Osteoblast (primary cell): ENCODE measurements around the gene QRSL1. TPM values are rescaled to one million over a fixed set of nuclear protein-coding genes. Genes with fewer than 3 reads are reported as not detected.
A peak's percentile ranks its signal among the peaks of the same experiment; 100 is the strongest.

Experiments
- DNase-seq: peaks from one replicate; pipeline ENCODE4 v3.0.0; 2011; ENCODE audit warnings: low spot score, mixed read lengths; ENCODE audit not compliant: insufficient read length; ENCODE audit errors: missing footprints
- H2AFZ ChIP-seq: 2 replicates; pipeline ENCODE4 v1.6.0; 2011; ENCODE audit warnings: mild to moderate bottlenecking, low read length
- H3K27ac ChIP-seq: 2 replicates; pipeline ENCODE4 v1.5.1; 2011; ENCODE audit warnings: mild to moderate bottlenecking, low read depth, low read length, moderate library complexity
- H3K27me3 ChIP-seq: 2 replicates; pipeline ENCODE4 v1.6.0; 2012; ENCODE audit warnings: mild to moderate bottlenecking, control low read depth, inconsistent platforms, low read length, moderate library complexity; ENCODE audit not compliant: insufficient read depth
- H3K36me3 ChIP-seq: 2 replicates; pipeline ENCODE4 v1.5.1; 2011; ENCODE audit warnings: mild to moderate bottlenecking, low read length, control low read depth, moderate library complexity; ENCODE audit not compliant: insufficient read depth
- H3K4me1 ChIP-seq: 2 replicates; pipeline ENCODE4 v1.5.1; 2011; ENCODE audit warnings: mild to moderate bottlenecking, low read length, control low read depth, moderate library complexity; ENCODE audit not compliant: insufficient read depth
- H3K4me2 ChIP-seq: 2 replicates; pipeline ENCODE4 v1.6.0; 2011; ENCODE audit warnings: mild to moderate bottlenecking, low read length; ENCODE audit not compliant: insufficient read depth
- H3K4me3 ChIP-seq: fragments of 200-600 bp; sonication (generic); 3 replicates; pipeline ENCODE4 v1.5.1; 2012; ENCODE audit warnings: mild to moderate bottlenecking, low read length, inconsistent platforms; ENCODE audit not compliant: insufficient read depth
- H3K79me2 ChIP-seq: 2 replicates; pipeline ENCODE4 v1.6.0; 2012; ENCODE audit warnings: mild to moderate bottlenecking, low read length, control low read depth, inconsistent platforms; ENCODE audit not compliant: insufficient read depth
- H3K9me3 ChIP-seq: 2 replicates; pipeline ENCODE4 v1.5.1; 2011; ENCODE audit warnings: low read depth, low read length, control low read depth
- H4K20me1 ChIP-seq: 2 replicates; pipeline ENCODE4 v1.6.0; 2012; ENCODE audit warnings: mild to moderate bottlenecking, low read length, control low read depth; ENCODE audit not compliant: insufficient read depth
- CTCF ChIP-seq: IDR thresholded peaks from 2 replicates; pipeline ENCODE4 v1.5.1; 2011; ENCODE audit warnings: mild to moderate bottlenecking, low read depth, low read length, moderate library complexity; ENCODE audit errors: extremely low read depth
- total RNA-seq: library from RNA; depleted of rRNA; stranded (reverse); fragments of >200 nt; gene quantifications from 2 replicates; pipeline ENCODE4 v1.2.3, GENCODE V29; 2012

Gene QRSL1
- total RNA-seq, 1 donor = 12.7 TPM

GRCh38 chr6:106609699-106610098, 19.7 kb upstream of the QRSL1 start:
- no peaks in the 10 kb centered on the region for H3K9me3 ChIP-seq
- H4K20me1 ChIP-seq = peaks cover 3% of the 10 kb centered on the region
- H3K4me3 ChIP-seq = no peak overlapping the region
- no peak overlapping the region for H3K4me2 ChIP-seq
- no peaks in the 10 kb centered on the region for H3K79me2 ChIP-seq
- no peaks in the 10 kb centered on the region for H3K36me3 ChIP-seq
- no peak overlapping the region for H2AFZ ChIP-seq
- no peak for DNase-seq
- no peaks in the 10 kb centered on the region for H3K4me1 ChIP-seq
- TF ChIP-seq CTCF = peak; percentile 40
- H3K27ac ChIP-seq = no peak overlapping the region
- no peaks in the 10 kb centered on the region for H3K27me3 ChIP-seq

GRCh38 chr6:106611030-106611429, 18.3 kb upstream of the QRSL1 start:
- TF ChIP-seq CTCF = no peak

GRCh38 chr6:106612671-106613416, 16.5 kb upstream of the QRSL1 start:
- no peaks in the 10 kb centered on the region for H3K27me3 ChIP-seq
- TF ChIP-seq CTCF = no peak
- H3K27ac ChIP-seq = no peak overlapping the region
- no peaks in the 10 kb centered on the region for H3K36me3 ChIP-seq
- no peak overlapping the region for H3K4me3 ChIP-seq
- H4K20me1 ChIP-seq = no peaks in the 10 kb centered on the region
- H3K9me3 ChIP-seq = no peaks in the 10 kb centered on the region
- no peak for DNase-seq
- no peak overlapping the region for H3K4me2 ChIP-seq
- no peaks in the 10 kb centered on the region for H3K79me2 ChIP-seq
- H2AFZ ChIP-seq = no peak overlapping the region
- no peaks in the 10 kb centered on the region for H3K4me1 ChIP-seq

More at GRCh38 chr6:106611030-106611429, 18.3 kb upstream of the QRSL1 start:
- Histone ChIP-seq H3K79me2 (no peaks in the 10 kb centered on the region), H3K4me2 (no peak overlapping the region), H3K27ac (no peak overlapping the region), H2AFZ (no peak overlapping the region), H3K4me3 (no peak overlapping the region), H3K27me3 (no peaks in the 10 kb centered on the region), H4K20me1 (no peaks in the 10 kb centered on the region), H3K36me3 (no peaks in the 10 kb centered on the region), H3K9me3 (no peaks in the 10 kb centered on the region), H3K4me1 (no peaks in the 10 kb centered on the region)
- DNase-seq = no peak

- H3K4me2 ChIP-seq = no peak overlapping the region
- TF ChIP-seq CTCF = no peak
- H4K20me1 ChIP-seq = no peaks in the 10 kb centered on the region
Measured at GRCh38 chr6:106613590-106613989, 15.8 kb upstream of the QRSL1 start.

More at GRCh38 chr6:106613590-106613989, 15.8 kb upstream of the QRSL1 start:
- no peak overlapping the region for H2AFZ ChIP-seq
- DNase-seq = no peak
- H3K36me3 ChIP-seq = no peaks in the 10 kb centered on the region
- H3K27ac ChIP-seq = no peak overlapping the region
- no peak overlapping the region for H3K4me3 ChIP-seq
- H3K4me1 ChIP-seq = no peaks in the 10 kb centered on the region
- H3K27me3 ChIP-seq = no peaks in the 10 kb centered on the region
- H3K79me2 ChIP-seq = no peaks in the 10 kb centered on the region
- no peaks in the 10 kb centered on the region for H3K9me3 ChIP-seq
